NCI-H1930 (cell line): Measurements from ENCODE around the gene SNRPA1.

Experiments
- DNase-seq, 2 experiments: peaks; one replicate each; lab custom pipeline; 2025; lab: John Stamatoyannopoulos, UW

The SNRPA1 gene

GRCh38 chr15:101242160-101242998, 52.7 kb downstream of the SNRPA1 start:
- DNase-seq: no peak

DNA sequence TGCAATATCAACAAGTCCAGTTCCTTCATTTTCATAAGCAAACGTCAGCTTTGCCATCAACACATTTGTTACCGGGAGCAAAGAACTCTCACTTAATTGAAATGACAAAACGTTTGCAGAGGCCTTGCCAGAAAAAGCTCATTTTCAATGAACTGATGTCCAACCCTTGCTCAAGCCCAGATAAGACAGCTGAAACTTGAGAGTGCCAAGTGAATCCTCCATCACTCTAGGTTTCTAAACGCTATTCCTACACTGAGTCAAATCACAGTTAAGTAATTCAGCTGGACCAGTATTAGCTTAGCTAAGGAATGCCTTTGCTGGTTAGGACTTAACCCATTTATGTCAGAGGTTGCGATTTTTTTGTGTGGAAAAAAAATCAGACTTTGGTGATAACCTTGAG, 54.7 kb downstream of the SNRPA1 start:
- no peak for DNase-seq

- DNase-seq: no peak
These were observed 55.3 kb downstream of the SNRPA1 start for GRCh38 chr15:101239724-101240136.

DNA sequence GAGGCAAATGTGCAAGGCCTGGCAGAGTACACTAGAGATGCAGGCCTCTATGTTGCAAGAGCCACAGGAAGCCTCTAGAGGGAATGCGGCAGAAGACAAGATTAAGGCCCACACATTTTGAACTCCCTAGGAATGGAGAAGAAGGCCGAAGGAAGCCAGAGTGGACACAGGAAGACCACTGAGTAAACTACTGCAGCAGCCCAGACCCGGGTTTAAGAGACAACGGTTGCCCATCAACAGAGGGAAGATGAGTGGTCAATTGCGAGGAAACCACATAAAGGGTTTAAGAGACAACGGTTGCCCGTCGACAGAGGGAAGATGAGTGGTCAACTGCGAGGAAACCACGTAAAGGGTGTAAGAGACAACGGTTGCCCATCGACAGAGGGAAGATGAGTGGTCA, 57.8 kb downstream of the SNRPA1 start:
- no peak for DNase-seq

- no peak for DNase-seq
These were observed 61.3 kb downstream of the SNRPA1 start for GRCh38 chr15:101233651-101234280.

DNA sequence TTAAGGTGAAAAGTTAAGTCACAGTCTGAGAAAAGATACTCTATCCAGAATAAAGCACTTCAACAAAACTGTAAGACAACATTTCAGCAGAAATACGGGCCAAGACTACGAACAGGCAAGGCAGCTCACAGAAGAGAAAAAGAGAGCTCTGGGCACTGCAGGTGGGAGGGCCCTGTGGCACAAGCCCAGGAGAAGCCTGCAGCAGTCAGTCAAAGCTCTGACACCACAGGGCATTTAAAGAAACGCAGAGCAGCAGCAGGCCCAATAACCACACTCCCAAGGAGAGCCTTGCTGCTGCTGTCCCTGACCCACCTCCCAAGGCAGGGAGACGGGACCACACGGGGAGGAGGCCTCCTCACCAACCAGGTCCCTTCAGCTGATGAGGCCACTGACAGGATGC, 62.4 kb downstream of the SNRPA1 start:
- DNase-seq: no peak
